Natural killer cell treated with Interleukin-12 subunit alpha and Interleukin-12 subunit beta and Interleukin-15 and Interleukin-18, amount 100 ng/mL, for 72 hours (primary cell): Measurements from ENCODE around the gene STUM. TPM values are rescaled to one million over a fixed set of nuclear protein-coding genes. Genes with fewer than 3 reads are reported as not detected.
"Not testable (repeated sequence)": the region's sequence is repeated elsewhere in the genome, so short reads cannot be mapped to it uniquely, and the experiment has no call there.

Source experiments
- ATAC-seq, 2 donors: fragments of 150-1000 bp; cut with Tn5 transposase in 1 of 2; sonication (Bioruptor Pico), chemical (Tn5 transposase) in 1 of 2; 2 replicates each; pipeline ENCODE4 v1.10.0; 2021
- DNase-seq: peaks from one replicate; pipeline ENCODE4 v3.0.0; 2022; ENCODE audit warnings: low spot score
- H3K27ac Mint-ChIP-seq, 2 donors: 1 replicate in 1 of 2; 2 replicates in 1 of 2; pipeline ENCODE4 v1.8.0; 2022; ENCODE audit warnings: mixed read lengths in 2 of 2, mild to moderate bottlenecking in 1 of 2, moderate library complexity in 1 of 2
- H3K27me3 Mint-ChIP-seq, 2 donors: 1 replicate in 1 of 2; 2 replicates in 1 of 2; pipeline ENCODE4 v1.8.0; 2022; ENCODE audit warnings: mixed read lengths in 2 of 2
- H3K36me3 Mint-ChIP-seq: one replicate; pipeline ENCODE4 v1.8.0; 2022; ENCODE audit warnings: mixed read lengths
- H3K4me1 Mint-ChIP-seq, 2 donors: 1 replicate in 1 of 2; 2 replicates in 1 of 2; pipeline ENCODE4 v1.8.0; 2022; ENCODE audit warnings: low read depth in 2 of 2, mixed read lengths in 2 of 2, mild to moderate bottlenecking in 1 of 2
- H3K4me3 Mint-ChIP-seq: one replicate; pipeline ENCODE4 v1.8.0; 2022; ENCODE audit warnings: mixed read lengths
- H3K9me3 Mint-ChIP-seq: 2 replicates; pipeline ENCODE4 v1.8.0; 2022; ENCODE audit warnings: mixed read lengths
- total RNA-seq, 2 donors: library from RNA; stranded (reverse); gene quantifications; one replicate each; pipeline ENCODE4 v1.2.3, GENCODE V29; 2022

STUM gene
- total RNA-seq, 2 donors from 2014 or later: not detected

DNA sequence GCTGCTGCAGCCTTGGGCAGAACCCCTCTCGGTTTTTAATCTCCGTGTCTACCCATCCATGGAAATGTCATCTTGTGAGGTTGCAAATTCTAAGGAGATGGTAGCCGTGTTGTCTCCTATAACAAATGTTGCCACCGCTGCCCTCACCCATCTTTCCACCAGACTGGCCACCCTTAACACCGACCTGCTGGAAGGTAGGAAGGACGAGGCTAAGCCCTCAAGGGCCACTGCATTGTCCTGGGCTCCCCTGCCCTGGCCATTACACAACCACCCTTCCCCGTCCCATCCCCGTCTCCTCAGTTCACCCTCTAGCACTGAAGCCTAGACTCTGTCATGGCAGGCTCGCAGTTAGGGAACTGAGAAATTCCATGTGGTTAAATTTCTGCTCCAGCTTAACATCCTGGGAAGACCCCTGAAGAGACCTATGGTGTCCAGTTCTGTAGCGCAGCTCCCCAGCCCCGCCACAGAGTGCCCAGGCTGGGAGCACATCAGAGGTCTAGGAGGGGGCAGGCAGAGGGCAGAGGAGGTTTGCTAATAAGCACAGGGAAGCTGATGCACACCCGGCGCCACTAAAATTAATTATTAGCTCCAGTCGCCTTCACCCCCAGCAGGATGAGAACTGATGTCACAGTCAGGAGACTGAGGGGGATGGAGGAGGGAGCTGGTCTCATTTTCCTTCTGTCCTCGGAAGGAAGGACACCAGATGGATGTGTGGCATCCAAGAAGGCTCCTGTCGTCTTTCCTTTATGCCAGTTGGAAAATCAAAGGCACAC lies 38.3 kb downstream of the STUM start:
- peaks cover 0 to 5% of the 10 kb centered on the region in 2 donors for H3K27me3 Mint-ChIP-seq
- no peak for ATAC-seq
- no peak for DNase-seq

DNA sequence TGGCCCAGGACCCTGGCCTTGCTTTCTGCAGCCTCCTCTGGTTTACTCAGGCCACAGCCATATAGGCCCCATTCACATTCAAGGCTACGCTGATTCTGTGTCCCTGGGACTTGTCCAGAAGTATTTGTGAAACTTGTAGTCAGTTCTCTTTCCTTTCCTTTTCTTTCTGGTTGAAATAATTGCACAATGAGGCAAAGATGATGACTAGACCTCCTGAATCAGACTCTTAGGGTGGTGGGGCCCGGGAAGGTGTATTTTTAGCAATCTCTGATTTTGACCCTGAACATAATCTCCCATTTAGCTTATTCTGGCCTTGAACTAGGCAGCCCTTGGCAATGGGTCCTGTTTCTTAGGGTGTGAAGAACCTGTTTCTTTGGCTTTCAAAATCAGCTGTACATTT lies 39.9 kb downstream of the STUM start:
- no peak for ATAC-seq
- DNase-seq: no peak
- Mint-ChIP-seq H3K9me3 (no peaks in the 10 kb centered on the region), H3K27me3 (peaks cover 0 to 5% of the 10 kb centered on the region in 2 donors), H3K27ac (no peak overlapping the region), H3K36me3 (no peaks in the 10 kb centered on the region), H3K4me1 (no peaks in the 10 kb centered on the region), H3K4me3 (no peak overlapping the region)

More for the DNA sequence above, 38.3 kb downstream of the STUM start:
- no peaks in the 10 kb centered on the region for H3K36me3 Mint-ChIP-seq
- H3K9me3 Mint-ChIP-seq: no peaks in the 10 kb centered on the region
- H3K27ac Mint-ChIP-seq: no peak overlapping the region
- H3K4me1 Mint-ChIP-seq: no peaks in the 10 kb centered on the region
- H3K4me3 Mint-ChIP-seq: no peak overlapping the region

DNA sequence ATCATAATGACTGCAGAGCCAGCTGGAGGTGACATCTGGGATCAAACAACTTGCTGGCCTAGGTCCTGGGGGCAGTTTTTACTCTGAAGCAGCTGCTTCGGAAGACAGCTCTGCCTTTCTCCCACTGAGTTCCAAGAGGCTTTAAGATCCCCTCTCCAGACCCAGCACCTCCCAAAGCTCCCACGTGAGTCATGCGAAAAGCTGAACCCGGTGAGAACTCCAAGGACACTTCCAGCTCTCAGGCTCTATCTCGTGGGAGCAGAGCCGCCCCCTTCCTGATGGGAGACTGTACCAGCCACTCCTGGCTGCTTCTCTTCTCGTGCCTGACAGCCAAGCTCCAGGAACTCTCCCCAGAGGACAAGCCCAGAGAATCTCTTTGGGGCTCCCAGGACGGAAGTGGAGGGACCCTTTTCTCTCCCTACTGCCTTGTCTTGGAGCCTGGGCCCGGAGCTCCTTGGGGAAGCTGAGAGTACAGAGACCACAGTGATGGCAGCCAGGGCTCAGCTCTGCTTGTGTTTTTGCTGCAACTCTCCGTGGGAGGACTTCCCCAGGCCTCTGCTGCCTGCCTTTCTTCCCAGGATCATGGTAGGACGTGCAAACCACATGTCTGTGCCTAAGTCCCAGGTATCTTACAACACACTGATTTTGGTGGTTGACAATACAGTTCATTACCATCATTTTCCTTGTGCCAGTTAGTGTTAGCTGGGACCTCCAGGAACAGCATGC lies 40.6 kb downstream of the STUM start:
- DNase-seq: no peak
- Mint-ChIP-seq H3K27me3 (peaks cover 0 to 5% of the 10 kb centered on the region in 2 donors), H3K27ac (no peak overlapping the region), H3K4me1 (no peaks in the 10 kb centered on the region), H3K9me3 (no peaks in the 10 kb centered on the region), H3K36me3 (no peaks in the 10 kb centered on the region), H3K4me3 (no peak overlapping the region)
- no peak for ATAC-seq

DNA sequence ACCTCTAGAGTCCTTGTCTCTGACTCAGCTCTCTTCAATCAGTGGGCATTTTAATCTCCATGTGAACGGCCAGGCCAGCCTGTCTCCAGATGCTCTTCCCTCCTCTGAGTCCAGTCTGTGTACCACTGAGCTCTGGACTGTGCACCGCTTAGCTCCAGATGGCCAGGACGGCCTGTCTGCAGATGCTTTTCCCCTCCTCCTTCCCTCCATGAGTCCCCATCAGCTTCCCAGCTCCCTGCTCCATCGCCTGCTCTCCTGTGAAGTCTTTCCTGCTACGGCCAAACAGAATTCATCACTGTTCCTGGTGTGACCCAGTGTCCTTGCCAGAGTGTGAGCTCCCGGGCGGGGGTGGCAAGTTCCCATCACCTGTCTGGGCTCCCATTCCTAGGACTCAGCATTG lies 42.0 kb downstream of the STUM start:
- Mint-ChIP-seq H3K4me3 (no peak overlapping the region), H3K4me1 (no peaks in the 10 kb centered on the region), H3K36me3 (no peaks in the 10 kb centered on the region), H3K27me3 (peaks cover 0 to 5% of the 10 kb centered on the region in 2 donors), H3K27ac (no peak overlapping the region), H3K9me3 (no peaks in the 10 kb centered on the region)
- DNase-seq (no peak), ATAC-seq (no peak)

DNA sequence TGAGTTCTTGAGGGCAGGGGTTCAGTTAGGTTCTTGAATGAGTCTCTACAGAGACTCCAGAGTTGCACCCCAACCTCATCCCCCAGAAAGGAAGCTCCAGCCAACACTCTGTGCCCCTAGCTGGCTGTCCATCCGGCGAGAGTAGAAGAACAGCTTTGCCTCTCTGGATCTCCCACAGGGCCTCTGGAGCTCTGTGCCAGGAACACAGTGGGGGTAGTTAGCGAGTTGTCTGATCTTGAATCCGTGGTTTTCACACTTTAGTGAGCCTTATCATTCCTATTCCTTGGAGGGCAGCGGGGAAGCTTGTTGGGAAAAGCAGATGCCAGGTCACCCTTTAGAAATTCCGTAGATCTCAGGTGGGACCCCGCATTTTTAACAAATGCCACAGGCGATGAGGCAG lies 45.0 kb downstream of the STUM start:
- Mint-ChIP-seq H3K27ac (no peak overlapping the region), H3K27me3 (peaks cover 0 to 5% of the 10 kb centered on the region in 2 donors), H3K9me3 (no peaks in the 10 kb centered on the region), H3K4me1 (peaks cover 0 to 3% of the 10 kb centered on the region in 2 donors), H3K4me3 (no peak overlapping the region), H3K36me3 (no peaks in the 10 kb centered on the region)
- ATAC-seq (no peak), DNase-seq (no peak)

DNA sequence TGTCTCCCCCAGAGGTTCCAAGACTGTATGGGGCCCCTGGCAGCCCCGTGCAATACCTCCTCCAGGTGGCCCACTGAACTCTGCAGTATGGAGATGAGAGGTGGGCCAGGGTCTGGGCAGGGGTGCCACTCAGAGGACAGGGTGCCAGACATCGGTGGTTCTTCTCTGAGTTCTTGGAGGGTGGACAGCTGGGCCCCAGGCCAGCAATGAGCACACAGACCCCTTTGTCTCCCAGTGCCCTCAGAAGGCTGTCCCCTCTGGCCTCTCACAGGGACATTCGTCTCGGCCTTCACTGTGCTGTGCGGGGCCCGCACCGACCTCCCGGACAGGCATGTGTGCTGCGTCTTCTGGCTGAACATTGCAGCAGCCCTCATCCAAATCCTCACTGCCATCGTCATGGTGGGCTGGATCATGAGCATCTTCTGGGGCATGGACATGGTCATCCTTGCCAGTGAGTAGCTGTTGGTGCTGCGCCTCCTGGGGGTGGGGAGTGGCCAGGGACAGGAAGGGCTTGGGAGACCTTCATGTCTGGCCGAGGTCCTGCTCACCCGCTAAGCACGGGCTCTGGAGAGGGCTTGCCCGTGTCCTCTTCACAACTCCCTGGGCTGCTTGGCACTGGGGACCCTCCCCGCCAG lies 48.1 kb downstream of the STUM start:
- peaks cover 0 to 4% of the 10 kb centered on the region in 2 donors for H3K27me3 Mint-ChIP-seq
- no peaks in the 10 kb centered on the region for H3K9me3 Mint-ChIP-seq
- no peak for ATAC-seq
- H3K4me1 Mint-ChIP-seq: peaks cover 0 to 3% of the 10 kb centered on the region in 2 donors
- H3K27ac Mint-ChIP-seq: no peak overlapping the region
- peak; percentile 59 for DNase-seq
- H3K4me3 Mint-ChIP-seq: no peak overlapping the region
- no peaks in the 10 kb centered on the region for H3K36me3 Mint-ChIP-seq

DNA sequence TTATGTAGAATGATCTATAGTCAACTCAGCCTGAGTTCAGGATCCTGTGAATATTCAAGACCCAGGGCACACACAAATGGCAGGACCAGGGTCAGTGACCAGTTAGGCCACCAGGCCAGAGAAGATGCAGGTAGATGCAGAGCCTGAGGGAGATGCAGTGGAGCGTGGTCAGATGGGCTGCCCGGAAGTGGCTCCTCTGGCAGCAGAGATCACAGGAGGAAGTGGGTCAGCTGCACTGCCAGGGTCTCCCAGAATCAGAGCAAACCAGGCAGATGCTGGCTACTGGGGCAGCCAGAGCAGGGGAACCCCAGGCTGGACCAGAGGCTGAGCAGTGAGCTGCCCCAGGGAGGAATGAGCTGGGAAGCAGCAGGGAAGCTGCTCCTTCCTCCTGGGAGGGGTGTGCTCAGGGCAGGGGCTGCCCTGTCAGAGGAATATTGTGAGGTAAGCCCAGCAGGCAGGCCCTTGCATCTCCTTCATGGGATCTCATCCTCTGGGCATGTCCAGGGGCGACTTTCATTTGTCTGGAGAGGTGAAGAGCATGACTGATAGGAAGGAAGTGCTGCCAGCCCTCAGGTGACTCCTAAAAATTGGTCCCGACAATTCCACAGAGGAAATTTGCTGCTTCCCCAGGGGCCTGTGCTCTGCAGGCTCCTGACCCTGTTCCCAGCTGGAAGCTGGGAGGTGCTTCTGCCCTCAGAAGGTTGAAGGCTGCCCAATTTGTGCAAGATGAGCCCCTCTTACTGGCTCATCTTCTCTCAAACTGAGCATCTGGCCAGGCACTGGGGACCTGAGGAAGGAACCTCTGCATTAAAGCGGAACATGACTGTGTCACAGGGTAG lies 49.3 kb downstream of the STUM start:
- H3K27ac Mint-ChIP-seq: no peak overlapping the region

DNA sequence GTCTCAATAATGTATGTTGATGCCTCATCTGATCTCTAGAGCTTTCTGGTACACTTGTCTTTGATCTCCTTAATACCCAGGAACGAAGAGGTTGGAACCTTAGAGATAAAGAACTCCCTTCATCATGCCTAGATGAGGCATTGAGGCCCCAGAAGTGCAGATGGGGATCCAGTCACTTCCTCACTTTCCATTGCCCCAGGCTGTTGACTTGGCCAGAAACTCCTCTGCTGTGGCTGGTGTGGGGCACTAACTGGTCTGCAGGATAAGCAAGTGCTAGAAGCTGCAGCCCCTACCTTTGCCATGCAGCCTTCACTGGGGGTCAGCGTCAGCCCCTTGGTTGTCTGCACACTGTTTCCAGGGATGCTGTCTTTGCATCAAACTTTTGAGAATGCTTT lies 49.9 kb downstream of the STUM start:
- DNase-seq: peak; percentile 32
- Mint-ChIP-seq H3K9me3 (no peaks in the 10 kb centered on the region), H3K27me3 (peaks cover 0 to 4% of the 10 kb centered on the region in 2 donors), H3K36me3 (no peaks in the 10 kb centered on the region), H3K27ac (no peak overlapping the region), H3K4me3 (no peak overlapping the region), H3K4me1 (peaks cover 0 to 3% of the 10 kb centered on the region in 2 donors)
- no peak for ATAC-seq

More for the DNA sequence above, 49.3 kb downstream of the STUM start:
- Mint-ChIP-seq H3K36me3 (no peaks in the 10 kb centered on the region), H3K9me3 (no peaks in the 10 kb centered on the region), H3K4me3 (no peak overlapping the region), H3K27me3 (peaks cover 0 to 4% of the 10 kb centered on the region in 2 donors), H3K4me1 (peaks cover 0 to 3% of the 10 kb centered on the region in 2 donors)
- DNase-seq: peak; percentile 44
- ATAC-seq: no peak

DNA sequence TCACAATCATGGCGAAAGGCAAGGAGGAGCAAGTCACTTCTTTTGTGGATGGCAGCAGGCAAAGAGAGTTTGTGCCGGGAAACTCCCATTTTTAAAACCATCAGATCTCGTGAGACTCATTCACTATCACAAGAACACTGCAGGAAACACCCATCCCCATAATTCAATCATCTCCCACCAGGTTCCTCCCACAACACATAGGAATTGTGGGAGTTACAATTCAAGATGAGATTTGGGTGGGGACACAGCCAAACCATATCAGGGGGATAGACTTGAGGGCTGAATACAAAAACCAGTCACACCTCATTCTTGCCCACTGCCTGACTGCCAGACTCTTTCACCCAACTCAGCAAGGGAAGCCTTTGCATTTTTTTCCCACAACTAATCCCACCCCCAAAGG lies 50.4 kb downstream of the STUM start:
- not testable (repeated sequence) for H3K4me3 Mint-ChIP-seq, H3K27ac Mint-ChIP-seq, ATAC-seq, H3K36me3 Mint-ChIP-seq, H3K27me3 Mint-ChIP-seq, H3K4me1 Mint-ChIP-seq, H3K9me3 Mint-ChIP-seq
- DNase-seq: peak; percentile 10

DNA sequence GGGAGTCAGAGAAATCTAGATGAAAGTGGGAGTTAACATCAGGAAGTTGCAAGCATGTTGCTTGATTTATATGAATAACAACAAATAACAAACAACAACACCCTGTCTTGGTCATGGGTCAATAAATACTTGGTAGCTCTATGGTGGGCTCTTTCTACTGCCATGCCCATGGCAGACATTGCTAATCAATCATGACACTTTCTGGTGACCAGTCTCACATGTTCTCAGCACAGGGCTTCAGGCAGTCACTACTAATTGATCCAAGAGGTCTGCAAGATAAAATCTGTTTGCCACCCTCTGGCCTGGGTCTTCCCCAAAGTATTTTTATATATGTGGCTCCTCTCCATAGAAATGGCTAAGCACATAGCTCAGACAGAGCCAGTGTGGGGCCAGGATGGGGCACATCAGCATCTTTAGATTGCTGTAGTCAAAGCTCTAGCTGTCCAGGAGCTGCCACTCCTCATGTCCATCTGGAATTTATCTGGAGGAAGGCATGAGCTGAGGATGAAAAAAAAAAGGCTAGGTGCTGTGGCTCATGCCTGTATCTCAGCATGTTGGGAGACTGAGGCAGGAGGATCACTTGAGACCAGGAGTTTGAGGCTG lies 51.2 kb downstream of the STUM start:
- no peak for DNase-seq
- no peaks in the 10 kb centered on the region for H3K36me3 Mint-ChIP-seq
- no peak overlapping the region for H3K4me3 Mint-ChIP-seq
- no peak overlapping the region for H3K27ac Mint-ChIP-seq
- peaks cover 0 to 3% of the 10 kb centered on the region in 2 donors for H3K4me1 Mint-ChIP-seq
- no peak for ATAC-seq
- H3K9me3 Mint-ChIP-seq: no peaks in the 10 kb centered on the region
- H3K27me3 Mint-ChIP-seq: peaks cover 0 to 4% of the 10 kb centered on the region in 2 donors

DNA sequence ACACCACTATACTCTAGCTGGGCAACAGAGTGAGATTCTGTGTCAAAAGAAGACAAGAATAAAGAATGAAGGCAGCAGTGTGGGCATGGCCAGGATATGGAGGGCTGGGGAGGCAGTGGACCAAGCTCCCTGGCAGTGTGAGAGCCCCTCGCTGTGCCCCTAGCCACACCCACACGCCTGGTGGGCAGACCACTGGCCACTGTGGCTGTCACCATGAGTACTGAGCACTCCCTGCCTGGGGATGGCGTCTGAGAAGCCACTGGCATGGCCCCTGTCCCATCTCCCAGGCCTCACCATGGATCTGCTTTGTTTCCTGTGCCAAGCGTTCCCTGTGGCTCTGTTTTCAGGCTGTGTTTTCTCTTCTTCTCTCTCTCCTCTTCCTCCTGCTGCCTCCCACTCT lies 51.7 kb downstream of the STUM start:
- Mint-ChIP-seq H3K27me3 (peaks cover 0 to 4% of the 10 kb centered on the region in 2 donors), H3K27ac (no peak overlapping the region), H3K36me3 (no peaks in the 10 kb centered on the region), H3K9me3 (no peaks in the 10 kb centered on the region), H3K4me3 (no peak overlapping the region), H3K4me1 (peaks cover 0 to 3% of the 10 kb centered on the region in 2 donors)
- DNase-seq: peak; percentile 44
- no peak for ATAC-seq

DNA sequence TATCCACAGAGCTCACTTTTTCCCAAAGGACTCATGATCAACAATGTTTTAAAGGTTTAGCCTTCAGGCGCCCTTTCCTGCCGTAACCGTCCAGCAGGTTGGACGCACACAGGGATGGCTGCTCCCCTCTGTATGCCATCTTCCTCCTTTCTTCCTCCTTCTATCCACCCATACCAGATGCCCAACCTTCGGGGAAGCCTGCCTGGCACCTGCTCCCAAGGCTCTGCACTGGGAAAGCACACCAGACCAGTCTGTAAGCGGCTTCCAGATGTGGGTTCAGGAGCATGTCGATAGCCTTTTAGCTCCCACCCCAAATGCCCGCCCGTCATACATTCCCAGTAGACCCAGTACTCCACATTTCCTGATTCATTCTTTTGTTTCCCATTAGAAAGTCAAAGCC lies 52.9 kb downstream of the STUM start:
- Mint-ChIP-seq H3K4me3 (no peak overlapping the region), H3K36me3 (no peaks in the 10 kb centered on the region), H3K9me3 (no peaks in the 10 kb centered on the region), H3K27me3 (peaks cover 0 to 4% of the 10 kb centered on the region in 2 donors), H3K4me1 (peaks cover 0 to 3% of the 10 kb centered on the region in 2 donors), H3K27ac (no peak overlapping the region)
- ATAC-seq (no peak), DNase-seq (peak; percentile 25)
